ENCODE results near the gene AFAP1.

Gene AFAP1

DNA sequence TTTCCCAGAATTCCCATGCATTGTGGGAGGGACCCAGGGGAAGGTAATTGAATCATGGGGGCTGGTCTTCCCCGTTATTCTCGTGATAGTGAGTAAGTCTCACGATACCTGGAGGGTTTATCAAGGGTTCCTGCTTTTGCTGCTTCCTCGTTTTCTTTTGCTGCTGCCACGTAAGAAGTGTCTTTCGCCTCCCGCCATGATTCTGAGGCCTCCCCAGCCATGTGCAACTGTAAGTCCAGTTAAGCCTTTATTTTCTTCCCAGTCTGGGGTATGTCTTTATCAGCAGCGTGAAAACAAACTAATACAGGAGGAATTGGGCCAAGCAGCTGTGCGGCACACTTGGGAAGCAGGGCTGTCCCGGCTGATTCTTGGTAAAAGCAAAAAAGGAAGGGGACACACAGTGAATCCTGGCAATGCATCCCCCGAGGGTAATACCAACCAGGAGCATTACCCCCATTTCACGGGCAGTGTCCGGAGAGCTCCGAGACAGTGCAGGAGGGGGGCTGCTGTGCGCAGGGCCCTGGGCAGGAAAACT lies 185.7 kb downstream of the AFAP1 start:
- H3K27ac ChIP-seq = no peak overlapping the region
- TF ChIP-seq, protein P1, sequence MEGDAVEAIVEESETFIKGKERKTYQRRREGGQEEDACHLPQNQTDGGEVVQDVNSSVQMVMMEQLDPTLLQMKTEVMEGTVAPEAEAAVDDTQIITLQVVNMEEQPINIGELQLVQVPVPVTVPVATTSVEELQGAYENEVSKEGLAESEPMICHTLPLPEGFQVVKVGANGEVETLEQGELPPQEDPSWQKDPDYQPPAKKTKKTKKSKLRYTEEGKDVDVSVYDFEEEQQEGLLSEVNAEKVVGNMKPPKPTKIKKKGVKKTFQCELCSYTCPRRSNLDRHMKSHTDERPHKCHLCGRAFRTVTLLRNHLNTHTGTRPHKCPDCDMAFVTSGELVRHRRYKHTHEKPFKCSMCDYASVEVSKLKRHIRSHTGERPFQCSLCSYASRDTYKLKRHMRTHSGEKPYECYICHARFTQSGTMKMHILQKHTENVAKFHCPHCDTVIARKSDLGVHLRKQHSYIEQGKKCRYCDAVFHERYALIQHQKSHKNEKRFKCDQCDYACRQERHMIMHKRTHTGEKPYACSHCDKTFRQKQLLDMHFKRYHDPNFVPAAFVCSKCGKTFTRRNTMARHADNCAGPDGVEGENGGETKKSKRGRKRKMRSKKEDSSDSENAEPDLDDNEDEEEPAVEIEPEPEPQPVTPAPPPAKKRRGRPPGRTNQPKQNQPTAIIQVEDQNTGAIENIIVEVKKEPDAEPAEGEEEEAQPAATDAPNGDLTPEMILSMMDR (IDR thresholded peaks at IDR 0.05; ENCODE audit: low read depth, low read length, missing control alignments) = no peak
- DNase-seq = no peak
- H3K36me3 ChIP-seq (replicated peaks) = peaks cover 21% of the 10 kb centered on the region
- H3K4me3 ChIP-seq (ENCODE audit: low read depth, low read length) = no peak overlapping the region
- in situ Hi-C loops (cut with HindIII; ENCODE audit: low pct_ligation_motif_present, low sequenced_read_pairs) = no loop called here
- H3K27me3 ChIP-seq (replicated peaks) = no peaks in the 10 kb centered on the region

DNA sequence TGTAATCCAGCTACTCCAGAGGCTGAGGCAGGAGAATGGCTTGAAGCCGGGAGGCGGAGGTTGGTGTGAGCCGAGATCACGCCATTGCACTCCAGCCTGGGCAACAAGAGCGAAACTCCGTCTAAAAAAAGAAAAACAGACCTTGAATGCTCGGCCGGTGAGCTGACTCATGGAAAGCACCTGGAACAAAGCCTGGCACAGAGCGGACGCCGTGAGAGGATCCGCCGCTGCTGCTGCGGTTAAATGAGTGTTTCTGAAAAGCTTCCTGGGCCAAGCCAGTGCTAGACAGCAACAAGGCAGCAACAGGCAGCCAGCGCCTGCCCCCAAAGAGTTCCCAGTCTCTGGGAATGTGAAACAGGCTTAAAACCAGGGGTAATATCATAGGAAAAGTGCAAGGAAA lies 186.4 kb downstream of the AFAP1 start:
- Histone ChIP-seq H3K36me3 (replicated peaks) (peaks cover 18% of the 10 kb centered on the region), H3K4me3 (ENCODE audit: low read depth, low read length) (no peak overlapping the region), H3K27me3 (replicated peaks) (no peaks in the 10 kb centered on the region), H3K27ac (no peak overlapping the region)
- in situ Hi-C loops (cut with HindIII; ENCODE audit: low pct_ligation_motif_present, low sequenced_read_pairs) = no loop called here
- TF ChIP-seq, protein P1 (IDR thresholded peaks at IDR 0.05; ENCODE audit: low read depth, low read length, missing control alignments) = no peak
- no peak for DNase-seq

DNA sequence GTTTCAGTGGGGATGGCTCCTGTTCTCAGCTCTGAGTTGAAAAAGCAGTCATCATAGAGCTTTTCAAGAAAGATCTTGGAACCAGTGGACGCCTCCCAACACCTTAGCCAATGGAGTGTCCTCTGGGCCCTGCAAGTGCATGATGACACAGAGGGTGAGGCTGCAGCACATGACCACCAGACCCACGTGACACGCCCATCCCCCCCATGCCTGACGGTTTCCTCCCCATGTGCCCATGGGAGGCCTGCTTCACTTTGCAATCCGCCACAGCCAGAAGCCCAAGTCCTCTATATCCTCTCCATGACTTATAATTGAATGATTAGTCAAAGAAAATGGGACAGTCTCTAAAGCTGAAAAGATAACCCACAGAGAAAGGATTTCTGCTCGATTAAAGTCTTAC lies 187.0 kb downstream of the AFAP1 start:
- H3K36me3 ChIP-seq (replicated peaks) = peaks cover 12% of the 10 kb centered on the region
- no peak overlapping the region for H3K27ac ChIP-seq
- in situ Hi-C loops (cut with HindIII; ENCODE audit: low pct_ligation_motif_present, low sequenced_read_pairs) = no loop called here
- H3K27me3 ChIP-seq (replicated peaks) = no peaks in the 10 kb centered on the region
- TF ChIP-seq, protein P1 (IDR thresholded peaks at IDR 0.05; ENCODE audit: low read depth, low read length, missing control alignments) = no peak
- no peak for DNase-seq
- no peak overlapping the region for H3K4me3 ChIP-seq (ENCODE audit: low read depth, low read length)

DNA sequence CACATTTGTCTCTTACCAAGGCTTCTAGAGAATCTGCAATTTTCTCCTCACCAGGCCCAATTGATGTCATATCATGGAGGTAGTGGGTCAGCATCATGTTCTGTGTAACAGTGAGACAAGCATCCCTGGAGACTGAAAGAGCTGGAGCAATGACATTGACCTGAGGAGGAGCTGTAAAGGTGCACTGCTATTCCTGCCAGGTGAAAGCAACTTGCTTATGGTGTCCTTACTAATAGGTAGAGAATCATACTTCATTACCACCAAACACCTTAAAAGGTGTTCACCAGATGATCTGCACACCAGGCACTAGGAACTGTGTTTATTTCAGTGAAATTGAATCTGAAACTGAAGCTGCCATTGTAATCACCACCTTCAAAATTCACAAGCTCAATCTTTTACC lies 188.7 kb downstream of the AFAP1 start:
- Histone ChIP-seq H3K27me3 (replicated peaks) (no peaks in the 10 kb centered on the region), H3K27ac (no peak overlapping the region), H3K36me3 (replicated peaks) (no peaks in the 10 kb centered on the region), H3K4me3 (ENCODE audit: low read depth, low read length) (no peak overlapping the region)
- no peak for DNase-seq
- in situ Hi-C loops (cut with HindIII; ENCODE audit: low pct_ligation_motif_present, low sequenced_read_pairs) = no loop called here
- TF ChIP-seq, protein P1 (IDR thresholded peaks at IDR 0.05; ENCODE audit: low read depth, low read length, missing control alignments) = no peak

DNA sequence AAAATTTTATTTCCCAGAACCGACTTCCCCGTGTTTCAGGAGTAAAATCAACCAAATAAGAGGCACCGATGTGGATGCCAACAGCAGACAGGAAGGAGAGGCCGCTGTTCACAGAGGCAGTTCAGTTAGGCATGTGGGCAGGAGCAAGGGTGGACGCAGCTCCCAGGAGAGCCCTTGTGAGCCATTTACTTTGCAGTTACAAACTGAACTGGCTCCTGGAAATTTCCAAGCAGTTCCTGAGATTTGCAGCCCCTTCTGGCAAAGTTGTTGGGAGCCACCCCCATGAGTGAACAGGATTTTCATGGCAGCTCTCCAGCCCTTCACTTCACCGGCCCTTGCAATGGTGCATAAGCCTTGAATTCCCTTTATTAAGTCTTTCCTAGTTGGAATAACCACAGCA lies 189.1 kb downstream of the AFAP1 start:
- Histone ChIP-seq H3K4me3 (ENCODE audit: low read depth, low read length) (no peak overlapping the region), H3K36me3 (replicated peaks) (no peaks in the 10 kb centered on the region), H3K27me3 (replicated peaks) (no peaks in the 10 kb centered on the region), H3K27ac (no peak overlapping the region)
- in situ Hi-C loops (cut with HindIII; ENCODE audit: low pct_ligation_motif_present, low sequenced_read_pairs) = no loop called here
- DNase-seq = no peak
- TF ChIP-seq, protein P1 (IDR thresholded peaks at IDR 0.05; ENCODE audit: low read depth, low read length, missing control alignments) = no peak

DNA sequence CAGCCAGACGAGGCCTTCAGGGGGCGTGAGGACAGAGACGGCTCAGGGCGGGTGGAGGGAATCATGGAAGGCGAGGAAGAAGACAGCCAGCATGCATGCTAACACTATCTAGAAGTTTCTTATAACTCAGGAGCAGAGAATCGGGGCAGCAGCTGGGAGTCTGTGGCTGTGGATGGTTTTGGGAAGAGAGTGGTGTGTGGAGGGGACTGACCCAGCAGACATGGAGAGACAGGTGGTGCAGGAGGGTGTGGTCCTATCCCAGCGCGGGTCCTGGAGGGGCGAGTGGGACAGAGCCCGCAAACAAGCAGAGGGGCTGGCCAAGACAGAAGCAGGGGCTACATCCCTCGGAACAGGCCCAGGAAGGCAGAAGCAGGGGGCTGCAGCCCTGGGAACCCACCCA lies 192.1 kb downstream of the AFAP1 start:
- in situ Hi-C loops (cut with HindIII; ENCODE audit: low pct_ligation_motif_present, low sequenced_read_pairs) = no loop called here
- no peak overlapping the region for H3K27ac ChIP-seq
- no peaks in the 10 kb centered on the region for H3K36me3 ChIP-seq (replicated peaks)
- no peak overlapping the region for H3K4me3 ChIP-seq (ENCODE audit: low read depth, low read length)
- DNase-seq = no peak
- TF ChIP-seq, protein P1 (IDR thresholded peaks at IDR 0.05; ENCODE audit: low read depth, low read length, missing control alignments) = no peak
- no peaks in the 10 kb centered on the region for H3K27me3 ChIP-seq (replicated peaks)

Data from brain microvascular endothelial cell (primary cell).